OCI-M1 (cell line): Measurements from ENCODE around the gene BCL2A1.
"Not testable (repeated sequence)": the region's sequence is repeated elsewhere in the genome, so short reads cannot be mapped to it uniquely, and the experiment has no call there.

ENCODE experiments used
- DNase-seq: peaks from one replicate; lab custom pipeline; 2025; lab: John Stamatoyannopoulos, UW

The BCL2A1 gene

DNA sequence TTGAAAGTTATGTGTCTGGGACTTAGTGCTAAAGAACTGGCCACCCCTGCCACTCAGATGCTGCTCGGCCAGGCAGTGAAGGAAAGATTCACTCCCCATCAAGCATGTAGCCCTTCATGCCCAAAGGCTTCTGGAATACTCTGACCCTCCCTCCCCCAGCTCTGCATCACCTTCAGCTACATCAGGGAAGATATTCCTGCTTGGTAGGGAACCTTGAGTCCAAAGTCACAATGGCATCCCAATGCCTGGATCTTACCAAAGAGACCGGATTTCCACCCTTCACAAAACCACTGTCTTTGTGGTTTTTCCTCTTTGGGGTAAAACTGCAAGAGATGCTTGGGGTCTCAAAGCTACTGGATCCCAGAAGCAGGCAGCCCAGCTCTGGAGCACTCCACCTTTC lies 18.2 kb upstream of the BCL2A1 start:
- DNase-seq = no peak

DNA sequence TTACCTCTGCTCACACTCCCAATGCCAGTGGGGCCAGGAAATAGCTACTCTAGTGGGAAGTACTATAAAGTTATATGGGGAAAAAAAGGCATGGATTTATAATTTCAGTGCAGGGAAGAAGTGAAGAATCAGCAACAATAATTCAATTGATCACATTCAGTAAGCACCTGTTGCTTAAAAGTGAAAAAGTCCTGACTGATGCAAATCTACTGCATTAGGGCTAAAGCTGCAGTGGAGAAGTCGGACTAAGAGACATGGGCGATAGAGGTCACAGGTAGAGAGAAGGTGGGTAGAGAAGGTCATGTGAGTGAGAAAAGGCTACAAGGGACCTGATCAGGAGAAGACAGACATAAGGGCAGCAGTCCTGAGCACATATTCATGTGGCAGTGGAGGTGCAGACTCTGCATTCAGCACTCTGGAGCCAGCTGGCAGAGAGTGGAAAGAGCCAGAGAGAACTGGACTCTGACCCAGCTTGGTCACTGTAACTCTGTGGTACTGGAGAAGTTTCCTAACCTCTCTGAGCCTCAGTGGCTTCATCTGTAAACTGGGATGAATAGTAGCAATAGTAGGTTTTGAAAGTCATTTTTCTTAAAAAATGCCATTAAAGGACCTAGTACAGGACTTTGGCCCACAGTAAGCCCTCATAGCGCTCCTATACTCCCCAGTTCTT lies 17.6 kb upstream of the BCL2A1 start:
- DNase-seq = no peak

DNA sequence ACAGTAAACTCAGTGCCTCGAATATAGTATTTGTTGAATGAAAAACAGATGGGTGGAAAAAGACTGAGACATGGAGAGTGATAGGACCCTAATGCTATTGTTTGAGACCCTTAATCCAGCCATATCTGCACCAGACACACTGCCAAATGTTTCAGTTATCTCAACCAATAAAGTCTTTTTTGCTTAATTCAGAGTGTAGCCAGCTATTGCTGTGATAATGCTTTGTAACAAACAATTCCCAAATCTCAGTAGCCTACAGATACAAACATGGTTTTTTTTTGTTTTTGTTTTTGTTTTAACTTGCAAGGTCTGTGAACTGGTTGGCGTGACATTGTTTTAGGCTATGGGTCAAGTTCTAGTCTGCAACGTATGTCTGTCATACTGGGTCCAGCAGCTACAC lies 17.0 kb upstream of the BCL2A1 start:
- DNase-seq = no peak

DNA sequence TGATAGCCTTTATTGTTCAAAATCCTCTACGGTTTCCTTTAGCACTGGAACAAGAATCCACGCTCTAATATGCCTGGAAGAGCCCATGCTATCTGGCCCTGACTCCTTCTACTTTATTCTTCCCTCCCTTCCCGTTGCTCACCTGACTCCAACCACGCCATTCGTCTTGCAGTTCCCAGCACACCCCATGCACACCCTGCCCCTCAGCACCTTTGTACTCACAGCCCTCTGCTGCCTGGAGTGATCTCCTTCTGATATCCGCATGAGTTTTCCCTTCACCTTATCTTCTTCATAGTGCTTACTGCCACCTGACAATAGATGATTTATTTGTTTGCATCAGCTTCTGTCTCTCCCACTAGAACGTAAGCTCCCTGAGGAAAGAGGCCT lies 16.6 kb upstream of the BCL2A1 start:
- DNase-seq = no peak

DNA sequence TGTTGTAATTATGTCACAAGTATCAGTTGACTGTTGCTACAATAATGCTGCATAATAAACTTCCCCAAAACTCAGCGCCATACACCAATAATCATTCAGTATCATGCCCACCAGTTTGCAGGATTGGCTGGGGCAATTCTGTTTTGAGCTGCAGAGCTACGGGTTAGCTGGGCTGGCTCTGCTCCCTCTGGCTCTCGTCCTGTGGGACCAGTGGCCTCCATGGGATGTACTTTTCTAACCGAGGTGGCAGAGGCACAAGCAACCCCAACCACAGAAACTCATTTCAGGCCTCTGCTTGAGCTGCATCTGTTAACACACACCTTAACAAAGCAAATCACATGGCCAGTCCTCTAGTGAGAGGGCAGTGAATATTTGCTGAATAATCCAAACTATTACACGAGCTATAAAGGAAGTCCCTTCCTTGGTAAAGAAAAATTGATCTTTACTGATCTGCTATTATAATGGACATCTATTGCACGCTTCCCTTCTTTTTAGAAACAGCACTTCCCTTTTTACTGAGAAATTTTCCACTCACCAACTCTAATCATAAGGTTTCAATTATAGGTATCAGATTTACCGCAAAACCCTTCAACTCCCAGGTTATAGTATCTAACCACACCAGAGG lies 10.9 kb upstream of the BCL2A1 start:
- DNase-seq = peak; percentile 66

DNA sequence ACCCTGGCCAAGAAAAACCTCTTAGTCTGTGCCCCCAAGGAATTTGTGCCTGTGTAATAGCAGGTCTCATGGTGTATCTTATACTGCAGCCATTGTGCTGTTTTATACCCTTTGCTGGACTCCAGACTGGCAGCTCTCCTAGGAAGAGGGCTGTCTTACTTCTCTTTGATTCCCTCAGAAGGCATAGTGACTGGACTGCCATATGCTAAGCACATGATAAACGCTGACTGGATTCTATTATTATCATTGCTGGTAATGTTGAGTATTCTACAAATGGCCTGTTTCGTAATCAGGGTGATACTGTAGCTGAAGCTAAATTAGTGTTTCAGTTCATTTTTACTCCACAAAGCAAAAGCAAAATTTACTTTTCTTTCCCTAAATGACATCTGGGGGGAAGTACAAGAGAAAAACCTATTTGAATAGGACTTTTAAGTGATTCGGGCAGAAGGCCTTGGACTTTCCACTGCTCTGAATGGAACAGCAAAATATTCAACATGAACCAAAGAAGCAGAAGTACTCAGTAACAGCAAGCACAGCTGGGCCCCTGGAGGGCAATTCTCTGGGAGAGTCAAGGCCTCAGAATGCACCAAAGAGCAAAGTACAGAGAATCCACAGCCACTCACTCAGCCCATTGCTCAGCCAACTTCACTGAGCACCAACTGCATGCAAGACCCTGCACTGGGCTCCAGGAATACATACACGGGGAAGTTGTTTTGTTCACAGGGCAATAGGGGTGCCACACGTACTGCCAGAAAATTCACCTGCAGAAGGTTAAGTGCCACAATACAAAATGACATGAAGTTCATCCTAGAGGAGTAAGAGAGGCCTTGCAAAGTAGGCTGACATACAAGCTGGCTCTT lies 7.9 kb upstream of the BCL2A1 start:
- DNase-seq = peak; percentile 75

DNA sequence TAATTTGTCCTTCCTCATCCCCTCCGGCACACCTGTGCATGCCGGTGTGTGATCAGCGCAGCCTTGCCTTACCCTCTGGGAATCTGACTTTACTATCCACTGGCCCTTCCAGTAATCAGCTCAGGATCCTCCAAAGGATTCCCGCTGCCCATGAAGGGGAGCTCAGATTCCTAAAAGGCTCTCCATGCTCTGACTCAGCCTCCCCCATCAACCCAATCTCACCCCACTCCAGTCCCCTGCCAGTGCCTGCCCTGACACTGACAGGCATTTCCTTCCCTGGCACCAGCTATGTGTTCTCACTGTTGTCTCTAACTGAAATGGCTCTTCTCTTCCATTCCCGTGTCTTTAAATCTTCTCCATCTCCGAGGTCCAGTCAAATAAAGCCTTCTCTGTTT lies 7.3 kb upstream of the BCL2A1 start:
- DNase-seq = no peak

DNA sequence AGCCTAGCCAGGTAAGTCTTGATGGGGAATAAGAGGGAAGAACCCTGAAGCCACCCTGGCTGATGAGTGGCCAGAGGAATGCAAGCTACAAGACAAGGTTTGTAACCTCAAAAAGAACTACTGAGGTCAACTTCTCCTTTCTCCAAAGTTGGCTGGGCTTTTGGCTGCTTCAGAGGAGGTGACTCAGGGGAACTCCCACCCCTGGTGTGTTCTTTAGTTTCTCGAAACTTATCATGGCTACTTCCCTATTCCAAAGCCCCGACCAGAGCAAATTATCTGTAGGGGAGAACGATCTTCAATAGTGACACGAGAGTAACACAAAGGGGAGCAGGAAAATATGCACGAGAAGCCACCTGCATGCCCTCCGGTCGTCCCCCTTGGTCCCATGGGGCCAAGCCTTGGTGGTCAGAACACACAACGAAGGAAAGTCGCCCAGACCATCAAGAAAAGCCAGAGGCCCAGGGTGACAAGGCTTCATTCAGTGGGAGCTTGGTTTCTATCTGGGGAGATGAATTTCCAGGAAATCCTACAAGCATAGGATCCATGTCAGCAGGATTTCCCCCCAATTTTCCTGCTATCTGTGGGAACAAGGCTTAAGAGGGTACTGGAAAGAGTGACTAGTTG lies 6.5 kb upstream of the BCL2A1 start:
- DNase-seq = peak; percentile 93

DNA sequence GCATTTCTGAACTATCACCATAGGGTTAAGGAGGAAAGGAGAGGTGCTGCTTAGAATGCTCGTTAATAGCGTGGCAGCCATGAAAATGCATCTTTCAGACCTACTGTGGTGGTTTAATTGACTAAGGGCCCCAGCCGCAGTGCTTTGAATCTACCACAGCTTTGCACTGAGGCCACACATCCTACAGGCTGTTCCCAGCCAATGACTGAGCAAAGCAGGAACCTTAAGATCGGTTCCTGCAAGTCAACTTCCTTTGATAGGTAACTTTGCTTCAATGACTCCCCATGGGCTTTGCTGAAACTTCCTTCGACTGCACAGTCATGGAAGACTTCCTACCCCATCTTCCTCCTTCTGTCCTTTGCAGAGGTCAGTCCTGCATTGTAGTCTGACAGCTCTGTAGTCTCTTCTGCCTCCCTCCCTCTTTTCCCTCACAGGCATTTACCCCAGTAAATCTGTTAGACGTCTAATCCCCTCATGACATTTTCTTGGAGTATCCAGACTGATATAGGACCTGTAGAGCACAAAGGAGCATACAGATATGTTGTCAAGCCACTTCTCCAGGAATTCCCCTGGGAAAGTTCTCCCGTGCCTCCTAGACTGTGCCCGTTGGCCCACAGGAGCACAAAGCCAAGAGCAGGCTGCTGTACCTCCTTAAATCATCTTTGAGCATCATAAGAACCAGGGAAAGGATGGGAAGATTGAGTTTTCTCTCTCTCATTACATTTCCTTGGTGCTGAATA lies 2.6 kb upstream of the BCL2A1 start:
- DNase-seq = no peak

DNA sequence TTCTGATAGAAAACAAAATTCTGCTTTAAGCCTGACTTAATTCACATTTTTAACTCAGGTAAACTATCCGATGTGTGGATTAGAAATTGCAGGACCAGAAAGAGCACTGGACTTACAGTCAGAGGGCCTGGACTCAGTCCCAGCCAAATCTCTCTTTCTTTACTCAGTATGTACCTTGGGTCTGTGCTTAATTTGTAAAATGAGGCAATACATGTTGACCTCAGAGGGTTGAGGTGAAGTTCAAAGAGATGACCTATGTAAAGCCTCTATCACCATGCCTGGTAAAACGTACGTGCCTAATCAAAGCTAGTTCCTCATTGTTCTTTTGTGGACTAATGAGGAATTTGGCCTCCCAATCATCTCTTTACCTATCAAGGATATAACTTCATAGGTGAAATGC lies 1.9 kb upstream of the BCL2A1 start:
- no peak for DNase-seq

DNA sequence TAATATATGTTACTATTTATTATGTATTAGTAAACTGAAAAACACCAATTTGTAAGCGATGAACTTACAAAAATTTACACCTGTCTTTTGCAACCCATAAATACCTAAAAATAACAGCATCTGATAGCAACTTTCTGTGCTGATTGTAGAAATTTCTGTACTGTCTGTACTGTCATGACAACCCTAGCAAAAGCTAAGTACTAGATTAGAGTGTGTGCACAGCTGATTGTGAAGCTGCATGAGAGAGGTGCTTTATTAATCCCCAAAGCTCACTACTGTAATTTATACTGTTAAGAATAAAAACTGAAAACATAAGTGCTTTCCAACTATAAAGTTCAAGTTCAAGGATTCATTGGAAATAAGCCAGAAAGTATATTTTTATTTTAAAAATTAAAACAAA lies 815 bp downstream of the BCL2A1 start:
- no peak for DNase-seq

DNA sequence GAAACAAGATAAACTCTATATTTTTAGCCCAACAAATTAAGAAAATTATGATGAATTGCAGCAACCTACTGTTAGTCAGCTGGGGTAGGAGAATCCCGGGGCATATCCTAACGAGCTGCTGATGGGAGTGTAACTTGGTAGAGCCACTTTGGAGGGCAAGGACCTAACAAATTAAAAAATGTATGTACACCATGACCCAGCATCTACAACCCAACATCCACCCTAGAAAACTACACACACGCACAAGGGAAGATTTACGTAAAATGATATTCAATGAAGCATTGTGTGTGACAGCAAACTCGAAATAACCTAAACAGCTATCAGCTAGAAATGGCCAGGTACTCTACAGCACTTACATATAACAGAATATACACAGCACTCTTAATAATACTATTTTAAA lies 1.9 kb downstream of the BCL2A1 start:
- DNase-seq = no peak

DNA sequence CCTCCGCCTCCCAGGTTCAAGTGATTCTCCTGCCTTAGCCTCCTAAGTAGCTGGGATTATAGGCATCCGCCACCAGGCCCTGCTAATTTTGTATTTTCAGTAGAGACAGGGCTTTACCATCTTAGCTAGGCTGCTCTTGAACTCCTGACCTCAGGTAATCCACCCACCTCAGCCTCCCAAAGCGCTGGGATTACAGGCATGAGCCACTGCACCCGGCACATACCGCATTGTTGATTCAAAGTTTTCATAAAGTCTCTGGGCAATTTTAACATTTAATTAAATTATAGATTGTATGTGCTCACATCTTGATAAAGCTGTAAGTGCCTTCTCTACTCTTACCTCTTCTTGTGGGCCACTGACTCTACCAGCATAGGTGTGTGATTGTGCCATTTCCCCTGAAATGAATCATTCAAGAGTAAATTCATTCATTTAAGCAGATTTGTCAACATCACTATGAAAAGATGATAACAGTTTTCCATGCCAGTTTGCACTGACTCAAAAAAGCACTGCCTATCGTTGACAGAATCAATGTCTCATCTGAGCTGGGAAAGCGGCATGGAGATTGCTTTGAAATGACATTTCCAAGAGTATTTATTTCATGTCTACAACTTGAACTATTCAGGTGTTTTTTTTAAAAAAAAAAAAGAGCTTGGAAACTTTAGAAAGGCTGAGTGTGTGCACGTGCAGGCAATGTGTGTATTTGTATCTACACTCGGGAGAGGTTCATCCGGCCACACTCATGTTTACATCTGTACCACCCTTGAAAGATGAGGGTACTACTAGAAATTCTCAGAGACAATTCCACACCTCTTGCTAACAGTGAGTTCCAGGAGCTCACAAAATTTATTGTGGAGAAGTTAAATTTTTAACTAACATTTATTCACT lies 3.5 kb downstream of the BCL2A1 start:
- DNase-seq = no peak

DNA sequence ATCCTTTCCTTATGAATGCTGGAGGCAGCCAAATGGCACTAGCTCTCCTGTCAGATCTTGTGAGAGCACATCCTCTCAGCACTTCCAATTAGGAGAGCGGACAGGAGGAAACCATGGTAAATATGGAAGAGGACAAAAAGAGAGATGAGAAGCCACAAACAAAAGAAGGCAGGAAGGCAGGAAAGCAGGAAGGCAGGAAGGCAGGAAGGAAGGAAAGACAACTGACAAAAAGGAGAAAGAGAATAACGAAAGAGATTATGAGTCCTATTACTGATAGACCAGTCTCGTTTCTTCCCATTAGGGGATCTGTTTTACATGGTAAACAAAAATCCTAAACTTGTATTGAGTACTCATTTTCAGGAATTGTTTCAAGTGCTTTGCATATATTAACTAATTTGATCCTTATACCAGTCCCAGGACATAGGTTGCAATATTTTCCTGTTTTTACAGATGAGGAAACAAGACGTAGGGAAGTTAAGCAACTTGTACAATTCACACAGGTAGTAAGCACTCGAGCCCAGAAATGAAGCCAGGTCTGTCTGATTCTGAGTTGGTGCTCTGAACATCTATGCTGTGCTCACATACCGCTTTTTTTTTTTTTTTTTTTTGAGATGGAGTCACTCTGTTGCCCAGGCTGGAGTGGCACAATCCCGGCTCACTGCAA lies 4.2 kb downstream of the BCL2A1 start:
- no peak for DNase-seq

DNA sequence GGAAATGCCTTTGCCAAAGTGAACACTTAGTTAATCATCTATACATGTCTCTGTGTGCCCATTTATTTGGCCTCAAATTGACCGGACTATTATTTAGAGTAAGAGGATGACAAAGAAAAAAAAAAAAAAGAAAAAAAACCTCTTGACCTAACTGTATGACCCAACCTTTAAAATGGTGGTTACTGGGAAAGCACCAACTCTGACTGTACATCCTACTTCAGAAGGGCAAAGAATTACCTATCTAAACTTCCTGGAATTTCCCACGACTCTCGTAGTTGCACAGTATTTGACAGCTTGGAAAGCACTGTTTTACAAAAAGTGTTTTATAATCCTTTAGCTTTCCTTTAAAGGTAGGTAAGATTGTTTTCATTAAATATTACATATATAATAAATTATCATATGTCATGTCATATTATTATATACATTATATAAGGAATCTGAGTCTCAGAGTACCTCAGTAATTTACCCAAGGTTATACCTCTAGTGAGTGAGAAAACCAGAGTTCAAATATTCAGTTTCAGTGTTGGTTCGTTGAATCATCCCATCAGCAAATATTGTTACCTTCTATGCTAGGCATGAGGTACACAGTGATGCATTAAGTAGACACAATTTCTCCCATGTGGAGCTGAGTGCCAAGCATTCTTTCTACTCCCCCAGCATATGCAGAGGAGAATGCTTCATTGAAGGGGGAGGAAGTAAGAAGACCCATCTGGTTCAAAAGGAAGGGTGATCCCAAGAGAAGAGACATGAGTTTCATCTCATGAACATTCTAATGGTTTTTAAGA lies 5.0 kb downstream of the BCL2A1 start:
- DNase-seq = no peak

DNA sequence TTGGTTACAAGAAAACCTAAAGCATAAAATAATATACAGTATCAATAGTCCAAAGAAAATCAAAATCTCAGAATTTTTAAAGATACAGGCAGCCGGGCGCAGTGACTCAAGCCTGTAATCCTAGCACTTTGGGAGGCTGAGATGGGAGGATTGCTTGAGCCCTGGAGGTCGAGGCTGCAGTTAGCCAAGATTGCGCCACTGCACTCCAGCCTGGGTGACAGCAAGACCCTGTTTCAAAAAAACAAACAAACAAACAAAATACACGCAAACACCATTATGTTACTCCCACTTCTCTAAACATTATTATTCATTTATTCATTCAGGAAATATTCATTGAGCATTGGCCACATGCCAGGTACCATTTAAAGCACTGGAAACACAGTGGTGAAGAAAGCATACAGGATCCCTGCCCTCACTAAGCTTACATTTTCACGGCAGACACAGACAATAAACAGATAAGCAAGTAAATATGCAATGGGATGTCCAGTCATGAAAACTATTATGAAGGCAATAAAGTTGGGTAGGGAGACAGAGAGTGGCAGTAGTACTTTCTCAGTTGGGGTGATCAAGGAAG lies 6.7 kb downstream of the BCL2A1 start:
- DNase-seq = no peak

DNA sequence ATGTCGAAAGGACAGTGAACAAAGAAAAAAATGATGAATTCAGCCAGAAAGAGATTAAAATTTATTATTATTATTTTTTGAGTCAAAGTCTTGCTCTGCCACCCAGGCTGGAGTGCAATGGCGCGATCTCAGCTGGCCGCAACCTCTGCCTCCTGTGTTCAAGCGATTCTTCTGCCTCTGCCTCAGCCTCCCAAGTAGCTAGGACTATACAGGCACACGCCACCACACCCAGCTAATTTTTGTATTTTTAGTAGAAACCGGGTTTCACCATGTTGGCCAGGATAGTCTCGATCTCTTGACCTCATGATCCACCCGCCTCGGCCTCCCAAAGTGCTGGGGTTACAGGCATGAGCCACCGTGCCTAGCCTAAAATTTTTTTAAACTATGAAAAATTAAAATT lies 8.1 kb downstream of the BCL2A1 start:
- DNase-seq = not testable (repeated sequence)

DNA sequence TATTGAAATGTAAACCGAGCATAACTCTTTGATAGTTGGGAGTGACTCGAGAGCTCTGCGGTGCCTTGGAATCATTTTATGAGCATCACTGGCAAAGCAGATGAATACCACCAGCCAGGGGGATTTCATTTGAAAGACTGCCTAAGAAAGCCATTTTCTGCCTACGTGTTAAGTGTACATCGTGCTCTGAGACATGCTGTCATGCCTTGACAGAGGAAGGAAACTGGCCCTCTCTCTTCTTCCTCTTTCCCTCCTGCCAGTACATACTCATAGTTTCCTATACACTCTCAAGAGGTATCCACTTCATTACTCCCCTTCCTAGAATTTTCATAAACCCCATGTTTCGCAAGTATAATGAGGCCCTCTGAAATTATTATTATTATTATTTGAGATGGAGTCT lies 8.8 kb downstream of the BCL2A1 start:
- DNase-seq = no peak

DNA sequence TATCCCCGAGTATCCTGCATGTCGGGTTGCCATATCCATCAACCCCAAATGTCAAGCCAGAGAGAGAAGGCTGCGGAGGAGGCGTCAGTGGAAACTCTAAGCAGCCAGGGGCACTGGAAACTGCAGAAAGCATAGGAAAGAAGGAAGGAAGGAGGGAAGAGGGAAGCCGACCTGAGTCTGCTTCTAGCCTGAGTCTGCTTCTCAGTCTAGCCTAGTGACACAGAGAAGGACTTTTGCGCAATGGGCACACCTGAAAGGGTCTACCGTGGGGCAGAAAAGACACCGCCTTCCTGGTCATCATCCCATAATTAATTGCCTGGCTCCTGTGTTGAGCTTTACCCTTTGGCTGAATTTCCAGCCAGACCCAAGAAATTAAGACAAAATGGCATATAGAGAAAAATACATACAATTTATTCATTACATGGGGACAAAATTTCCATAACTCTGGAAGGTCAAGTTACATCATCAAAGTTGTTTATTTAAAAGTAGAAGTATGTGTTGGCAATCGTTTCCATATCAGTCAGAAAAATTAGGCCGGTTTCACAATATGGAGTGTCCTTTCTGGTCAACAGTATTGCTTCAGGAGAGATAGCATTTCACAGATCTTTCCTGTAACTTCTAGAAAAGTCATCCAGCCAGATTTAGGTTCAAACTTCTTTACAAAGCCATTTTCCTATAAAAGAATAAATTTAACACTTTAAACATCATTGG lies 10.3 kb downstream of the BCL2A1 start:
- DNase-seq = peak; percentile 15
